A549 (cell line): ENCODE data around the gene ZNF479.

ENCODE experiments used
- CHD4 ChIP-seq: fragments of 200-600 bp; sonication (generic); IDR thresholded peaks from 2 replicates; pipeline ENCODE4 v1.6.1; 2016; ENCODE audit warnings: antibody characterized with exemption, mild to moderate bottlenecking, borderline replicate concordance
- HOXB5 ChIP-seq: fragments of 250-450 bp; sonication (Bioruptor Pico); IDR thresholded peaks from 2 replicates; pipeline ENCODE4 v1.5.0; 2020; ENCODE audit warnings: mild to moderate bottlenecking, moderate library complexity
- TF ChIP-seq, protein P1 (sequence below): fragments of >200 bp; sonication (Bioruptor Twin); formaldehyde crosslinking; IDR thresholded peaks from 3 replicates; pipeline ENCODE4 v1.5.1; 2016

DNA sequence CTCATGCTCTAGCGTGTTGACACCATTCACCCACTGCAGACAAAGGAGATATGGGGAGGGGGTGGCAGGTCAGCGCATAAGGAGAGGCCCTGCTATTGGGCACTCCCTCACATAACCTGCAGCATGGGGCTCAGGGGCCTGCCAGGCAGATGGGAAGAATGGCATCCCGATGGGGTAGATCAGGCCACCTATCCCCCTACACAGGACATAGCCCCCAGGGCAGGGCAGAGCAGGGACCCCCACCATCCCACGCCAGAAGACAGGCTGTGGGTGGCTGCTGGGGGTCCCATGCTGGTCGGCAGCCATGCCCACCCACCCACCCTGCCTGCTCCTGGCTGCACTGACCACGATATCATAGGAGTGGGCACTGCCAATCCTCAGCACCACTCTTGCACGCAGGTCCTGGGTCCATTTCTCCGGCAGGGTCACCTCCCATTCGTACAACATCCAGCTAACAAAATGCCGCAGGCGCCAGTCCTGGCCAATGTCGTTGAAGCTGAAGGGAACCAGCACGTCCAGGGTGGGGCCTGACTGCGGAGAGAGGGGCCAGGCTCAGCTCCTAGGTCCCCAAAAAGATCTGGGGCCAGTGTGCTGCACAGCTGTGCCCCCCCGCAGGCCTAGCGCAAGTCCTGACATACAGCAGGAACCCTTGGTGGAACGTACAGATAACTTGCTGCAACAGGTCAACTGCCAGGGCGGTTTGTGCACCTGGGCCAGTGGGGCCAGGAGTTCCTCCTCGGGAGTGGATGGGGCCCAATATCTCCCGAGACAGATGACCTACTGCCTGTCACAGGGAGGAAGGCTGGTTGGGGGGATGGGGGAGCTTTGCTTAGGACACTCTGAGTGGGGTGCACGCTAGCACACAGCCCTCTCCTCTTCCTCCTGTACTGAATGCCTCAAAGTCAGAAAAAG lies 45.9 kb upstream of the ZNF479 start:
- TF ChIP-seq HOXB5 (no peak), CHD4 (no peak)
- TF ChIP-seq, protein P1, sequence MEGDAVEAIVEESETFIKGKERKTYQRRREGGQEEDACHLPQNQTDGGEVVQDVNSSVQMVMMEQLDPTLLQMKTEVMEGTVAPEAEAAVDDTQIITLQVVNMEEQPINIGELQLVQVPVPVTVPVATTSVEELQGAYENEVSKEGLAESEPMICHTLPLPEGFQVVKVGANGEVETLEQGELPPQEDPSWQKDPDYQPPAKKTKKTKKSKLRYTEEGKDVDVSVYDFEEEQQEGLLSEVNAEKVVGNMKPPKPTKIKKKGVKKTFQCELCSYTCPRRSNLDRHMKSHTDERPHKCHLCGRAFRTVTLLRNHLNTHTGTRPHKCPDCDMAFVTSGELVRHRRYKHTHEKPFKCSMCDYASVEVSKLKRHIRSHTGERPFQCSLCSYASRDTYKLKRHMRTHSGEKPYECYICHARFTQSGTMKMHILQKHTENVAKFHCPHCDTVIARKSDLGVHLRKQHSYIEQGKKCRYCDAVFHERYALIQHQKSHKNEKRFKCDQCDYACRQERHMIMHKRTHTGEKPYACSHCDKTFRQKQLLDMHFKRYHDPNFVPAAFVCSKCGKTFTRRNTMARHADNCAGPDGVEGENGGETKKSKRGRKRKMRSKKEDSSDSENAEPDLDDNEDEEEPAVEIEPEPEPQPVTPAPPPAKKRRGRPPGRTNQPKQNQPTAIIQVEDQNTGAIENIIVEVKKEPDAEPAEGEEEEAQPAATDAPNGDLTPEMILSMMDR = no peak
